Neural progenitor cell (in vitro differentiated cells): ENCODE results near the gene SGO1. TPM values are rescaled to one million over a fixed set of nuclear protein-coding genes. Genes with fewer than 3 reads are reported as not detected.

Experiments used
- DNase-seq: peaks from one replicate; pipeline ENCODE4 v3.0.0-alpha.2; 2016; ENCODE audit warnings: low spot score
- H2AFZ ChIP-seq: fragments of 200-600 bp; sonication (generic); replicated peaks from 2 replicates; pipeline ENCODE4 v1.6.1; 2016; ENCODE audit warnings: antibody characterized with exemption
- H3F3A ChIP-seq: fragments of 200-600 bp; sonication (generic); 2 replicates; pipeline ENCODE4 v1.6.1; 2016; ENCODE audit warnings: antibody characterized with exemption, low read depth
- H3K27ac ChIP-seq: fragments of 200-600 bp; sonication (generic); 2 replicates; pipeline ENCODE4 v1.5.1; 2016; ENCODE audit warnings: mild to moderate bottlenecking
- H3K27me3 ChIP-seq: fragments of 200-600 bp; sonication (generic); 2 replicates; pipeline ENCODE4 v1.6.1; 2016; ENCODE audit warnings: mild to moderate bottlenecking, moderate library complexity
- H3K36me3 ChIP-seq: fragments of 200-600 bp; sonication (generic); 2 replicates; pipeline ENCODE4 v1.5.1; 2016
- H3K4me1 ChIP-seq: fragments of 200-600 bp; sonication (generic); 2 replicates; pipeline ENCODE4 v1.6.1; 2016; ENCODE audit warnings: mixed run types
- H3K4me2 ChIP-seq: fragments of 200-600 bp; sonication (generic); 2 replicates; pipeline ENCODE4 v1.6.1; 2016
- H3K4me3 ChIP-seq: fragments of 200-600 bp; sonication (generic); 2 replicates; pipeline ENCODE4 v1.5.1; 2016
- H3K79me2 ChIP-seq: fragments of 200-600 bp; sonication (generic); 2 replicates; pipeline ENCODE4 v1.6.1; 2016; ENCODE audit warnings: low read depth
- H3K9ac ChIP-seq: fragments of 200-600 bp; sonication (generic); 2 replicates; pipeline ENCODE4 v1.6.1; 2016
- H3K9me3 ChIP-seq: fragments of 200-600 bp; sonication (generic); 2 replicates; pipeline ENCODE4 v1.5.1; 2016; ENCODE audit warnings: low read depth
- H4K20me1 ChIP-seq: fragments of 200-600 bp; sonication (generic); 2 replicates; pipeline ENCODE4 v1.6.1; 2016; ENCODE audit warnings: low read depth
- H3K27ac Mint-ChIP-seq: 3 replicates; pipeline ENCODE4 v1.8.0; 2021; ENCODE audit warnings: mixed read lengths
- H3K27me3 Mint-ChIP-seq: 2 replicates; pipeline ENCODE4 v1.8.0; 2022; ENCODE audit warnings: low read depth, mild to moderate bottlenecking, inconsistent platforms, moderate library complexity, mixed read lengths; ENCODE audit not compliant: insufficient read depth
- H3K36me3 Mint-ChIP-seq: 3 replicates; pipeline ENCODE4 v1.8.0; 2021; ENCODE audit warnings: mixed read lengths
- H3K4me1 Mint-ChIP-seq: 3 replicates; pipeline ENCODE4 v1.8.0; 2021; ENCODE audit warnings: mixed read lengths
- H3K4me3 Mint-ChIP-seq: 3 replicates; pipeline ENCODE4 v1.8.0; 2021; ENCODE audit warnings: mild to moderate bottlenecking, moderate library complexity, mixed read lengths
- H3K9me3 Mint-ChIP-seq: 3 replicates; pipeline ENCODE4 v1.8.0; 2020; ENCODE audit warnings: mixed read lengths
- CTCF ChIP-seq: fragments of 200-600 bp; sonication (generic); IDR thresholded peaks from 2 replicates; pipeline ENCODE4 v1.5.1; 2017; ENCODE audit warnings: antibody characterized with exemption, mild to moderate bottlenecking
- EZH2 ChIP-seq: fragments of 200-600 bp; sonication (generic); IDR thresholded peaks from 2 replicates; pipeline ENCODE4 v1.6.1; 2017; ENCODE audit warnings: antibody characterized with exemption, mild to moderate bottlenecking, moderate library complexity
- EZH2phosphoT487 ChIP-seq: fragments of 200-600 bp; sonication (generic); IDR thresholded peaks from 2 replicates; pipeline ENCODE4 v1.6.1; 2017; ENCODE audit warnings: antibody characterized with exemption
- total RNA-seq: library from RNA; depleted of rRNA; stranded (reverse); fragments of >200 nt; gene quantifications from 2 replicates; pipeline ENCODE4 v1.2.3, GENCODE V29; 2015; ENCODE audit warnings: low replicate concordance

Gene SGO1
- total RNA-seq, 1 donor from 2014 or later: 59.2 TPM

GRCh38 chr3:20182206-20182605 is 3.8 kb downstream of the SGO1 start:
- H3K79me2 ChIP-seq: peaks cover 73% of the 10 kb centered on the region
- no peak overlapping the region for H3K9ac ChIP-seq
- H3K27ac ChIP-seq: no peak overlapping the region
- Mint-ChIP-seq H3K36me3 (peaks cover 20% of the 10 kb centered on the region), H3K4me1 (no peaks in the 10 kb centered on the region), H3K27me3 (no peaks in the 10 kb centered on the region), H3K27ac (no peak overlapping the region), H3K9me3 (no peaks in the 10 kb centered on the region), H3K4me3 (no peak overlapping the region)
- peaks cover 35% of the 10 kb centered on the region for H3K36me3 ChIP-seq
- H3K9me3 ChIP-seq: no peaks in the 10 kb centered on the region
- no peaks in the 10 kb centered on the region for H3K27me3 ChIP-seq
- DNase-seq: no peak
- H3K4me3 ChIP-seq: no peak overlapping the region
- TF ChIP-seq CTCF (no peak), EZH2phosphoT487 (no peak), EZH2 (no peak)
- H3K4me2 ChIP-seq: no peak overlapping the region
- H2AFZ ChIP-seq: no peak overlapping the region
- peaks cover 18% of the 10 kb centered on the region for H3K4me1 ChIP-seq
- H4K20me1 ChIP-seq: peaks cover 3% of the 10 kb centered on the region
- H3F3A ChIP-seq: peaks cover 18% of the 10 kb centered on the region

- no peak for TF ChIP-seq EZH2phosphoT487
- TF ChIP-seq EZH2: no peak
- no peak for TF ChIP-seq CTCF
- H3K36me3 Mint-ChIP-seq: peaks cover 21% of the 10 kb centered on the region
- no peak overlapping the region for H3K4me2 ChIP-seq
- no peaks in the 10 kb centered on the region for H3K9me3 Mint-ChIP-seq
- H3K9me3 ChIP-seq: no peaks in the 10 kb centered on the region
- no peak overlapping the region for H2AFZ ChIP-seq
- no peaks in the 10 kb centered on the region for H3K27me3 Mint-ChIP-seq
- H3K27ac ChIP-seq: no peak overlapping the region
- H3F3A ChIP-seq: peaks cover 8% of the 10 kb centered on the region
- no peak overlapping the region for H3K4me3 Mint-ChIP-seq
- no peaks in the 10 kb centered on the region for H3K4me1 Mint-ChIP-seq
- no peak overlapping the region for H3K4me3 ChIP-seq
- no peaks in the 10 kb centered on the region for H3K27me3 ChIP-seq
- no peak overlapping the region for H3K27ac Mint-ChIP-seq
- peaks cover 45% of the 10 kb centered on the region for H3K36me3 ChIP-seq
- DNase-seq: no peak
- H4K20me1 ChIP-seq: peaks cover 3% of the 10 kb centered on the region
- no peak overlapping the region for H3K9ac ChIP-seq
- peaks cover 73% of the 10 kb centered on the region for H3K79me2 ChIP-seq
- H3K4me1 ChIP-seq: peaks cover 15% of the 10 kb centered on the region
These were observed 4.7 kb downstream of the SGO1 start for GRCh38 chr3:20181276-20181675.

- Mint-ChIP-seq H3K4me3 (no peak overlapping the region), H3K27ac (peak overlapping the region; percentile 36), H3K36me3 (peaks cover 27% of the 10 kb centered on the region), H3K9me3 (no peaks in the 10 kb centered on the region), H3K27me3 (no peaks in the 10 kb centered on the region), H3K4me1 (no peaks in the 10 kb centered on the region)
- TF ChIP-seq EZH2 (no peak), EZH2phosphoT487 (no peak), CTCF (no peak)
- no peaks in the 10 kb centered on the region for H3K27me3 ChIP-seq
- no peak overlapping the region for H3K4me3 ChIP-seq
- H3K79me2 ChIP-seq: peaks cover 9% of the 10 kb centered on the region
- no peak overlapping the region for H3K27ac ChIP-seq
- H3K4me1 ChIP-seq: no peaks in the 10 kb centered on the region
- H2AFZ ChIP-seq: no peak overlapping the region
- H4K20me1 ChIP-seq: no peaks in the 10 kb centered on the region
- no peaks in the 10 kb centered on the region for H3K9me3 ChIP-seq
- H3F3A ChIP-seq: no peaks in the 10 kb centered on the region
- H3K4me2 ChIP-seq: no peak overlapping the region
- H3K9ac ChIP-seq: no peak overlapping the region
- DNase-seq: no peak
- peaks cover 63% of the 10 kb centered on the region for H3K36me3 ChIP-seq
These were observed 12.1 kb downstream of the SGO1 start for GRCh38 chr3:20173844-20174410.
